ENCODE results near the gene PDGFA.

- TF ChIP-seq CTCF (optimal IDR thresholded peaks at IDR 0.05 in 1 of 3, IDR thresholded peaks at IDR 0.05 in 1 of 3, conservative IDR thresholded peaks at IDR 0.05 in 1 of 3; ENCODE audit: extremely low read depth in 1 of 3, insufficient read depth in 2 of 3, low read length in 3 of 3) (no peak), EZH2 (IDR thresholded peaks at IDR 0.05; ENCODE audit: low read length) (no peak)
These were observed 39.0 kb downstream of the PDGFA start for GRCh38 chr7:480531-481218.
